Ramos (cell line): ENCODE data around the gene ADGRL1.

Experiments
- in situ Hi-C: fragments of 300-500 bp; cut with MboI; formaldehyde crosslinking; loops from one replicate; pipeline ENCODE4 v1.14.3; 2022; ENCODE audit warnings: low sequenced_read_pairs; ENCODE audit not compliant: unreplicated experiment

The ADGRL1 gene

DNA sequence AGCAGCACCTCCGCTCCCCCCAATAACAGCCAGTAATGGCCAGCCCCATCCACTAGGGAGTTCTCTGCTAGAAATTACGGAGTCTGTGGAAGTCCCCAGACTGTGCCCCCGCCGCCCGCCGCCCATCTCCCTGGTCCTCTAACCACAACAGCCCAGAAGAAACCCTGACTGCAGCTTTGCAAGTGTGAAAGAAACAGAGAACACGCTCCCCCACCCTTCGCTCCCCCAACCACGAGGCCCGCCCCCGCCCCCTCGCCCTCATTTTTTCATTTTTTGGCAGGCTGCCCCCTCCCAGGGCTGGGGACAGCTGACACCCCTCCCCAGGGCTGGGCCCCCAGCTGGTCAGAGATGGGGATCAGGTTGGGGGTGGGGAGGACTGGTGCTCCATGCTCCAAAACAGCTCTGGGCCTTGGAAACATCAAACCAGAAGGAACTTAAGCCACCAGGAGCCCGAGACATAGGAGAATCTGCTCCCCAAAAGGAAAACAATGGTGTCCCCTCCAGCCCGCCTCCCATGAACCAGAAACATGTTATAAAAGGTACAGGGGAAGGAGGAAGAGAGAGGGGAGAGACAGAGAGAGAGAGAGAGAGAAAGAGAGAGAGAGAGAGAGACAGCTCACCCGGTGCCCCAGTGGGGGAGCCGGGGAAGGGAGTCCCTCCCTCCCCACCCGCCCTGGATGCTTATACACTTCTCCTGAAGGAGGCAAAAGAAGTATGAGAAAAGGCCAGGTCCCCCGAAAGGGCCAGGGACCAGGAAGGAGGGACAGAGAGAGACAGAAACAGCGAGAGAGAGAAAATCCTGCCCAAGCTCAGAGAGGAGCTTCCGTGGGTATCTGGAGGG, 39.8 kb downstream of the ADGRL1 start:
- in situ Hi-C loops: no loop called here

DNA sequence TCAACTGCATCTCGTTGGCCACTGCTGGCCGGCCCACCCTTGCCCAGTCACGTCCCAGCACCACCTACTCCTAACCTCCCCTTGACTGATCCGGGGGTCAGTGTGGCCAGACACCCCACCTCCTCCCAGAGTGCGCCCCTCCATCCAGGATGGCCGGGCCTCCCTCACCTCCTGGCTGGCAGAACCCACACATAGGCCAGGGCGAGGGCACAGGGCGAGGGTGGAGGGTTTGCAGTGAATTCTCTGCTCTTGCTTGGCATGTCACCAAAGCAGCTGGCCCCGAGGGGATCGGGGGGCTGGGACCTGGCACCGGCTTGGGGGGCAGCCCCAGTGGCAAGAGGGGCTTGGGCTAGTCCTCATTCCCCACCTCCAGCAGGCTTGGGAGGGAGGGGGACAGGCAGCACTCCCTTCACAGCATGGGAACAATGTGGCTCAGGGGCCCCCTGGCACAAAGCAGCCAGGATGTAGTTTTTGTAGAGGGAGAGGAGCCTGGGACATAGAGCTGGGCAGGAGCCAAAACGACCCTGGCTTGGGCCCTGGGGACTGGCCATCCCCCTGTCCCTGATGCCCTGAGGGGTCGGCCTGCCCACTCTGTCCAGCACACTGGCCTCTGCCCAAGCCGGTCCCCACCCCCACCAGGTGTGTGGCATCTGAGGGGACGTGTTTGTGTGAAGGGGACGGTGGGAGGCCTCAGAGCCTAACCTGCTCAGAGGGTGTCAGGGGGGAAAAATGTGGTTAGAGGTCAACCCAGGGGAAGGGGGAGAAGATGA, 41.1 kb downstream of the ADGRL1 start:
- in situ Hi-C loops: no loop called here

DNA sequence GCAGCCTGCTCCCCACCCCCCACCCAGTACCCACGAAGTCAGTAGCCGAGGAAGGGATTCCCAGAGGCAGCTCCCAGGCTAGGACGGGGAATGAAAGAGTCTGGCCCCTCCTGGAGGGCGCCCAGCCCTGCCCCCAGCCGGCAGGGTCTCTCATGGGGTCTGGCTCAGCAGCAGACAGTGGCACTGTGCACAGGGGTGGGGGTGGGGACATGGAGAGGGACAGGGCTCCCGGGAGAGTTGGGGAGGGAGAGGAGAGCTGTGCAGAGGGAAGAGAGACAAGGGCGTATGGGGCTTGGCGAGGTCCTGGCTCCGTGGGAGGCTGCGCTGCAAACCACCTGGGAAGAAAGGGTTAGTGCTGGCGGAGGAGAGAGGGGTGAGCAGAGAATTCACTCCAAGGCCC, 41.9 kb downstream of the ADGRL1 start:
- in situ Hi-C loops: no loop called here

DNA sequence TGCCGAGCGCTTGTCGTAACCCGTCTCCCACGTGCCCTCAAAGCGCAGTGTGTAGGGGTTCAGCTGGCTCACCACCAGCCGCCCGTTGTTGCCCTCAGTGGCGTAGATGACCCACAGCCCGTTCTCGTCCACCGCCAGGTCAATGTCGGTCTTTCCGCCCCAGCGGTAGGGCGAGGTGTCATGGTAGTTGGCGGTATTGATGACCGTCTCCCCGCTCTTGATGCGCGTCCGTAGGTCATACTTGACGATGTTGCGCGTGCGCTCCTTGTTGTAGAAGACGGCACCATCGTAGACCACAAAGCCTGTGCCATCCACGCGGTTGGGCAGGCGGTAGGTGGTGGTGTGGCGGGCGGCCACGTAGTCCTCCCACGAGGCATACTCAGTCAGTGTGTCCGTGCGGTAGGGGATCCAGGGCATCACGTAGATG, 43.1 kb downstream of the ADGRL1 start:
- in situ Hi-C loops: no loop called here

DNA sequence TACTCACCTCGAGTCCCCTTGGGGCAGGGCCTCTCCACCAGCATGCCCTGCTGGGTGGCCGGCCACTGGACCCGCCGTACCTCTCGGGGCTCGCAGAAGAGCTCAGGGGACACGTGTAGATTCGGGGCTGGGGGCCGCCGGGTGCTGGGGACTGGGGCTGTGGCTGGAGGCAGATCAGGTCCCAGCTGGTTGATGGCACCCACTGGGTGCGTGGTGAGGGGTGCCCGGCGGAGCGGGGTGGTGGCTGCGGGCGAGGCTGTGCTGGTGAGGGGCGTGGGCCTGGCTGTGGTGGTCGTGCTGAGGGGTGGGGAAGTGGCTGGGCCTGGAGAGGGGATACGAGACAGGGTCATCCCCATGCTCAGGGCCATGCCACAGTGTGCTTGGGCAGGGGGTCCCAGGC, 44.7 kb downstream of the ADGRL1 start:
- in situ Hi-C loops: no loop called here

DNA sequence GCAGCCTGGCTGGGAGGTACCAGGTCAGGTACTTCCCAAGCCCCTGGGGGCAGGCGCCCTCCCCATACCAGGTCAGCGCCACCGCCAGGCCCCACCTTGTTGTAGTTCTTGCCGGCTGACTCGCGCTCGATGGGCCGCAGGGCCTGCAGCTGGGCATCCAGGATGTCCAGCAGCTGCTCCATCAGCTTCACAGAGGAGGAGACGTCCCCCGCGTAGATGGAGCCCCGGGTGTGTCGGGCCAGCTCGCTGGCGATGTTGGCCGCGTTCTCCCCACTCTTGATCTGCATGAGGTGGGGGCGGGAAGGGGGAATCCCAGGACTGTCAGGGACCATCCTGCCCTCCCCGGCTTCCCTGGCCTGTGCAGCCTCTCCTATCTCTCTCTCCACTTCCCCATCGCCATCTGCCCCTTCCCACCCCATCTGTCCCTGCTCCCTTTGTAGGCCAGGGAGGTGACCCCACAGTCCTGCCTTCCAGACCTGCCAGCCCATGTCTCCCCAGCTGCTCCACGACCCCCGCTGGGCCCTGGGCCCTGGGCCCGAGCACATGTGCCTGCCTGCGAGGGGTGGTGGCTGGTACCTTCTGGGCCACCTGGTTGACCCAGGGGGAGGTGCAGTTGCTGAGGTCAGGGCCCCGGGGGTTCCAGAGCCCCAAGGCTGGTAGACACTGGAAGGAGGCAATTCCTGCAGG, 45.8 kb downstream of the ADGRL1 start:
- in situ Hi-C loops: no loop called here

DNA sequence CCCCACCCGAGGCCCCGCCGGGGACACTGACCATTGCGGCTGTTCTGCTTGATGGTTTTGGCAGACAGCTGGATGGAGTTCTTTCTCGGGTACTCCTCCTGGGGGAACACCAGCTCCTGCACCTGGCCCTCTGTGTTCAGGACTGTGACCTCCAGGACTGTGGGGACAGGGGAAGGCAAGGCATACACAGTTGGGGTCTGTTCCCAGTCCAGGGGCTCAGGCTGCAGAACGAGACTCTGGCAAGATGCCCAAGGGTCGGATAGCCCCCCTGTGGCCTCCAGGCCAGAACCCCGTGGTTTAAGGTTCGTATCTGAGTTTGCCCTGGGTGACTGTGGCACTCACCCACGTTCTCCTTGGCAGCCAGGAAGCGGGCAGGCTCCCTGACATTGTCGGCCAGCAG, 46.9 kb downstream of the ADGRL1 start:
- in situ Hi-C loops: no loop called here

DNA sequence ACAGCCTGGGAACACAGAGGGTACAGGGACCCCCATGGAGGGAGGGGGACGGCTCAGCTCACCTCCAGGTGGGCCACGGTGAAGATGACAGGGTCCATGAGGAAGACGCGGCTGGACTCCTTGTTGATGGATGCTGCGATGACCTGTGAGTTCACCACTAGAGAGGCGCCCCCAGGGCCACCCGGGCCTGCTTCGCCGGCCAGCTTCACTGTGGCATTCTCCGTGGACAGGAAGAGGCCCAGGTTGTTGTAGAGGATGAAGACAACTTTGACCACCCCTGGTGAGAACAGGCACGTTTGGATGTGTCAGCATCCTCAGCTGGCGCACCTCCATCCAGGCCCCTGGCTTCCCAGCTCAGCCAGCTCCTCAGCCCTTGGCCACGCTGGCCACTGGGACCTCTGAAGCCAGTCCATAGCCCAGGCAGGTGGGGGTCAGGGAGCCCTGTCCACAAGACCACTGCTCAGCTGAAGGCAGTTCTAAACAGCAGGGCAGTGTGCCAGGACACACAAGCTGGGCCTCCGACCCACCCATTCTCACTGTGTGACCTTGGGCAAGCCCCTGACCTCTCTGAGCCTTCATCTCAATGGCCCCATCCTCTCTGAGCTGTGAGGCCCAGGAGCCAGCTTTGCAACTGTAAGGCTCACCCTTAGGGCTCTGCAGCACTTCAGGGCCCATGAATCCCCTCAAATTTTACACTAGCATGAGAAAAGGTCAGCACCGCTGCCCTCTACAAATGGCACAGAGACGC, 47.5 kb downstream of the ADGRL1 start:
- in situ Hi-C loops: no loop called here

DNA sequence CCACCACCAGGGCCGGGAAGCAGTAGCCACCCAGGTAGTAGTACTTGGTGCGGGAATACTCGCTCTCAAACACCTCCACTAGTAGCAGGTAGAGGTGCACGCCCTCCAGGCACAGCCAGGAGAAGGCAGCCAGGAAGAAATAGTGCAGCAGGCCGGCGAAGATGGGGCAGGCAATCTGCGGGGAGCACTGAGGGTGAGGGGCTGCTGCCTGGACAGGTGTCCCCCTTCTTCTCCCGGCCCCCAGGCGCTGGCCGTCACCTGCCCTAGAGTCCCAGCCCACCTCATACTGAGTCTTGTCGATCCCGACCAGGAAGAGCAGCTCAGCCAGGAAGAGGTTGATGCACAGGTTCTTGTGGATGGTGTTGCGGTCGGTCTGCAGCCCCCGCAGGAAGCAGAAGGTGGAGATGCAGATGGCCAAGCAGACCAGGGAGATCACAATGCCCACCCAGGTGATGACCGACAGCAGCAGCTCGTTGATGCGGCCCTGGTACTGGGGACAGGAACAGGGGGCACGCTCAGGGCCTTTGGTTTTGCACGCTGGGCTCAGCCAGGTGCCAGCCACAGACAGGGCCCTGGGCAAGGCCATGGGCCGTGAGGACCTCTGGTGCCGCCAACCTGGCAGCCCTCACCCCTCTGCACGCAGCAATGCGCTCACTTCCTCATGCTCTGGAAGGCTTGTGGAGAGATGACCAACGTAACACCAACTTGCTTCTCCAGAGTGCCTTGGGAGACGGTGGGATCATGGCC, 48.8 kb downstream of the ADGRL1 start:
- in situ Hi-C loops: no loop called here

DNA sequence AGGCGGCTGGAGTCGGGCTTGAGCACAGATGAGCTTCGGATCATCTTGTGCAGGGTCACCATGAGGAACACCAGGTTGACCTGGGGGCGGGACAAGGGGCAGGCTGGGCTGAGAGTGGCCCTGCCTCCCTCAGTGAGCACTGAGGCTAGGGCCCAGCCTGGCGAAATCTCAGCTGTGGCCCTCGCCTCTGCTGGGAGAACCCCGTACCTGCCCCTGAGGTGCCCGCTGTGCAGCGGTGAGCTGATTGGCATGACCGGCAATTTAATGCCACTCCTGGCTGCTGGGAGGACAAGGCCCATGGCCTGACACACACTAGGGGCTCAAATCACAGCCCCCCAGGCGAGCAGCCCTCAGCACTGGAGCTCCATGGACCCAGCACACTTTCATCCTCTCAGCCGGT, 49.8 kb downstream of the ADGRL1 start:
- in situ Hi-C loops: no loop called here

DNA sequence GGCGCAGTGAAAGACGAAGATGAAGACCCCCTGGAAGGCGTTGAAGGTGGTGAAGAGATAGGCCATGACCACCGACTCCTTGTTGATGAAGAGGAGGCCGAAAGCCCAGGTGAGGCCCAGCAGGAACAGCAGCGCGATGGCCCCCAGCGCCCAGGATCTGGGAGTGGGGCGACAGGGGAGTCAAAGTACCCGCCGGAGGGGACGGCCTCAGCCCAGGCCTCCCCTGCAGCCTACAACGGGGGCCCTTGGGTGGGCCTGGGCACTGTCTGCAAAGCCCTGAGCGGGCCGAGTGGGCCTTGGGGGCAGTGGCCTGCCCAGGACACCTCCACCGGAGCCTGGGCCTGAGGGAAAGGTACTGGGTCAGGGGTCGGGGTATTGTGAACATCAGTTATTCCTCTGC, 50.6 kb downstream of the ADGRL1 start:
- in situ Hi-C loops: no loop called here

DNA sequence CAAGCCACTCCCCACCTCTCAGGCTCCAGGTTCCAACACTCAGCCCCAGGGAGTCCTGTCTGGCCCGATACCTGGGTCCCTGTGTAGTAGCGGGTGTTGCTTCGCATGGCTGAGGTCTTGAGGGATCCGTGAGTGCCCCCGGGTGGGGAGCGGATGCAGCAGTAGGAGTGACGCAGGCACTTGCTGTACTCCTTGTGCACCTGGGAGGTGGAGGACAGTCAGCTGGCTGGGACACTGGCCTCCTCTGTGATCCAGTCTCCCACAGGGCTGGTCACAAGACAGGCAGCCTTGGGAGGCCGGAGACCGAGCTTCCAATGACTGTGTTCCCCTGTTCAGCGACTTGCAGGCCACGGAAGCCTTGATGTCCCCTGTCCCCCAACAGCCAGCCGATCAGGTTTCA, 53.3 kb downstream of the ADGRL1 start:
- in situ Hi-C loops: no loop called here

DNA sequence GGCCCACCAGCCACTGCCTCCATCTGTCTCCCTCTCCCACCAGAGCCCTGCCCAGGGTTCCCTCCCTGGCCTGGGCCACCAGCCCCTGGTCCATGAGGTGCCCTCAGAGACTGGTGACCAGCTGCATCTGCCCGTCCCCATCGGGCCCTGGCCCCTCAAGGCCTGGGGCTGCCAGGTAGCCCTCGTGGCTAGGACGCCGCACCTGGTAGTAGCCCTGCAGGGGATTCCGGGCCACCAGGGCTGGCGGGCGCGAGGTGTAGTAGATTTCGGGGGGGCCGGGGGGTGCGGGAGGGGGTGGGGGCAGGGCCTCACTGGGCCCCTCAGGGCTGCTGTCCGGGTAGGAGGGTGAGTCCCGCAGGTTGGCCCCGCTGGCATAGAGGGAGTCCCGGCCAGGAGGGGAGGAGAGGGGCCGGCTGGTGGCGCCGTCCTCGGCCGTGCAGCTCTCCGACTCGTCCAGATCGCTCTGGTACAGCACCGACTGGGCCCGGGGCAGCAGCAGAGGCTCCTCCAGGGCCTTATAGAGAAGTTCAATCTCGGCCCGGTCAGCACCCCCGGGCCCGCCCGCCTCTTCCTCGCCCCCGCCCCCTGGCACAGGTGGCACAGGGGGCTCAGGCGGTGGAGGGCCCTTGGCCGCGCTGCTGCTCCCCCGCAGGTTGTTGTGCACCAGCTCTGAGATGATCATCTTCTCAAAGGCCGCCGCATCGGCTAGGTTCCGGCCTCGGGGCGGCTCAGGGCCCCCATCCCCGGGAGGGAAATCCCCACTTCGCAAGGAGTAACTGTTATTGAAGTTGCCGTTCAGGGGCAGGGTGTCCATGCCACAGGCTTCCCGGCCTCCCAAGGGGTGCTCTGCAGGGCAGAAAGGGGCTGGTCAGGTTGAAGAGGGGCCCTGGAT, 55.0 kb downstream of the ADGRL1 start:
- in situ Hi-C loops: no loop called here

DNA sequence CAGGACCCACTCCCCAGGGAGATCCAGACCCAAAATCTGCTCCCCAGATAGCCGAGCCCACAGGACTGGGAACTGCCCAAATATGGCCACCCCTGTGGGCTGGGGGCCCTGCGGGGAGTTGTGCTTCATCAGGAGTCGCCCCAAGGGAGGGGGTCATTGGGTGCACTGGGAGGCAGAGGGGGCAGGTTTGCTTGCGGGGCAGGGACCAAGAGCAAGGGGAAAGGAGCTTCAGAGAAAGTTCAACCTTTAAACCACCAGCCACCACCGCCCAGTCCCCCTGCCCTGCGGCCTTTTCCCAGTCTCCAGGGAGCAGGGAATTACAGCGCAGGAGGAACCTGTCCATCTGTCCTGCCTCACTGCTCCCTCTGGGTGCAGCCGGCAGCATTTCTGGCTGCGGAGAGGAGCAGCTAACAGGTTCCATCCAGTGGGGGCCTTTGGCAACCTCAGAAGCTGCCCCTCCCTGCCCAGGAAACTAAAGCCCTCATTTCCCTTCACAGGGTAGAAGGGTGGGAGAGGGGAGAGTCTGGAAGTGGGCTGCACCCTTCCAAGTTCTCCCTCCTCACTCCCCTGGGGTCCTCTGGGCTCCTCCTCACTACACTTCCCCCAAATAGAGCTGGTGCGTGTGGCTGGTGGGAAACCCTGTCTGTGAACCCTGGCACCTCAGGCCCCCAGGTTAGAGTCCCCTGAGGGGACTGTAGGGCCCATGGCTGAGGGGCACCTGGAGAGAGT, 55.8 kb downstream of the ADGRL1 start:
- in situ Hi-C loops: no loop called here

DNA sequence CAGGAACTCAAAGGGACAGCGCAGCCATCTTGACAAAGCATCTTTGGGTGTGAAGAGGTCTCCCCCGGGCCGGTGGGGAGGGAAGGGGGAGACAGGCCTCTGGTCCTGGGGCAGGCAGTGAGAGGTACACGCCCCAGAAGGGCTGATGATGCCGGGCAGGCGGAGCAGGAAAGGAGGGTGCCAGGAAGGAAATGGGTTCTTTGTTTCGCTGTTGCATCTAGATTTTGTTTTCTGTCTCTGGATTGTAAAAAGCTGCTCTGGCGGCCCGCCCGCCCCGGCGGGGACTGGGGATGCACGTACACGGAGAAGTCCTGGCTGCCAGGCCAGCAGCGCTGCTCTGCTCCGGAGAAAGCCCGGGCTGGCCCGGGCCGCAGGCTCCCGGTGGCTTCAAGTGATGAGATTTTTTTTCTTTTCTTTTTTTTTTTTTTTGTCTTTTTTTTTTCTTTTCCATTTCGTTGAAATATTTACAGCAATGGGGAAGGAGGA, 56.4 kb downstream of the ADGRL1 start:
- in situ Hi-C loops: no loop called here

DNA sequence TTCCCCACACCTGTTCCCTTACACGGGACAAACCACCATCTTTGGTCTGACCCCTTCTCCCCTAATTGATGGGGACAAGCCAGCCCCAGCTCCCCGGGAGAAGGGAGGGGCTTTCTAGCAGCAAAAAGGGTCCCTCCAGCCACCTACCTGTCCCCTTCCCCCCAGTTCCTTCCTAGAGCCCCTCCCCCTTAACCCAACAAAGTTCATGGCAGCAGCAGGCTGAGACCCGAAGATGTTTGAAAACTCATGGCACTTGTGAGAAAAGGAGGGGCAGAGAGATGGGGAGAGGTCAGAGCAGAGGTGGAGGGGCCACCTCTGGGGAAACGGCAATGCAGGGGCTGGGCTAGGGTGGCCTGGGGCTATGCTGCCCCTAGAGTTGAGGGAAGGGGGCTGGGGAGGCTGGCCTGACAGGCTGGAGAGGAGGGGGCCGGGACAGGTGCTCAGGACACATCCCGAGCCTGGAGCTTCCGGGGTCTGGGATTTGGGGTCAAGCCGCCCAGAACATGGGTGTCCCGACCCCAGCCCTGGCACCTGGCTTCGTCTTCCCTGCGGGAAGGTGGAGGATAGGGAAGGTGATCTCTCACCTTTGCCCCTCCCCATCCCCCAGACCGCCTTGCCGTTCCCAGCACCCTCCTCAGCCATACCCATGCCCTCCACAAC, 57.1 kb downstream of the ADGRL1 start:
- in situ Hi-C loops: no loop called here

DNA sequence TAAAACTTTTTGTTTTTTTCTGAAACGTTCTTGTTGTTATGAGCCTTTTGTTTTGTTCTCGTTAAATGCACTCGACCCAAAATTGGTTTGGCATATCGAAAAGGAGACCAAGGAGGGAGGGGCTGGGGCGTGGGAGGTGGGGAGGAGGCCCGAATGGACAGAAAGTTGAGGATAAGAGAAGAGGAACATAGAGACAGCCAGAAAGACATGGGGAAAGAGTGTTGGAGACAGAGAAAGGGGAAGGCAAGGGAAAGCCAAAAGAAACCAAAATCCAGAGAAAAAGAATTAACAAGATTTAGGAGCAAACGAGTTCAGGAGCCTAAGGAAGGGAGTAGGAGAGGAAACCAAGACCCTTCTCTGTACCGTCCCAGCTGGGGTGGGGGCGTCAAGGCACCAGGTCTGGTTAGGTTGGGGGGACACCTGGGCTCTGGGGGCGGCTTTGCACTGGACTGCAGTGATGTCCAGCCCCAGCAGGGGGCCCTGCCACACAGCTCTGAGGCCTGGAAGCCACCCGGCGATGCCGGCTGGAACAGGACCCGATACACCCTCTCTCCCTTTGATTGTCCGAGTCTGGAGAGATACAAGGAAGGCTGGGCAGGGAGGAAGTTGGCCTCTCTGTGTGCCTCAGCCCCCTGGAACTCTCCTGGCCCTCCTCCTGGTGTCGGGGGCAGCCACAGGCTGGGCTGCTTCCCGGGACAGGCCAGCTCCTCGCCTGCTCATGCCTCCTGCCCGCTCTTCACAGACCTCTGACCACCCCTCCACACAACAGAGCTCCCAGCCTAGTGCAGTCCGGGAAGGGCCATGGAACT, 58.0 kb downstream of the ADGRL1 start:
- in situ Hi-C loops: no loop called here
